Activated naive CD4-positive, alpha-beta T cell treated with anti-CD3 and anti-CD28 coated beads, Interleukin-2, amount 50 U/mL, for 24 hours (primary cell): ENCODE results near the gene KEAP1.
"Not testable (repeated sequence)": the region's sequence is repeated elsewhere in the genome, so short reads cannot be mapped to it uniquely, and the experiment has no call there.

ENCODE experiments used
- H3K27ac Mint-ChIP-seq: one replicate; pipeline ENCODE4 v1.8.0; 2021; ENCODE audit warnings: mild to moderate bottlenecking, mixed read lengths
- H3K27me3 Mint-ChIP-seq: one replicate; pipeline ENCODE4 v1.8.0; 2021; ENCODE audit warnings: mixed read lengths
- H3K36me3 Mint-ChIP-seq: one replicate; pipeline ENCODE4 v1.8.0; 2021; ENCODE audit warnings: mixed read lengths
- H3K4me1 Mint-ChIP-seq: one replicate; pipeline ENCODE4 v1.8.0; 2021; ENCODE audit warnings: mixed read lengths
- H3K4me3 Mint-ChIP-seq: one replicate; pipeline ENCODE4 v1.8.0; 2021; ENCODE audit warnings: mild to moderate bottlenecking, mixed read lengths
- H3K9me3 Mint-ChIP-seq: one replicate; pipeline ENCODE4 v1.8.0; 2021; ENCODE audit warnings: mixed read lengths

The KEAP1 gene

GRCh38 chr19:10503002-10503789, at the start of gene KEAP1:
KEAP1 (minus strand) TSS chr19:10503356; CDS start chr19:10500033, 3,323 bp downstream.
- Mint-ChIP-seq H3K27me3 (no peaks in the 10 kb centered on the region), H3K9me3 (no peaks in the 10 kb centered on the region), H3K4me3 (peak within 1 kb of the TSS; percentile 93), H3K27ac (peak within 1 kb of the TSS; percentile 98), H3K4me1 (peaks cover 39% of the 10 kb centered on the region), H3K36me3 (peaks cover 5% of the 10 kb centered on the region)

GRCh38 chr19:10552510-10553053, 49.4 kb upstream of the KEAP1 start:
- H3K27ac Mint-ChIP-seq: peak overlapping the region; percentile 35
- no peaks in the 10 kb centered on the region for H3K9me3 Mint-ChIP-seq
- peaks cover 5% of the 10 kb centered on the region for H3K36me3 Mint-ChIP-seq
- H3K27me3 Mint-ChIP-seq: no peaks in the 10 kb centered on the region
- peaks cover 51% of the 10 kb centered on the region for H3K4me1 Mint-ChIP-seq
- no peak overlapping the region for H3K4me3 Mint-ChIP-seq

GRCh38 chr19:10551698-10552301, 48.6 kb upstream of the KEAP1 start:
- Mint-ChIP-seq H3K4me1 (peaks cover 51% of the 10 kb centered on the region), H3K27ac (peak overlapping the region; percentile 46), H3K36me3 (peaks cover 5% of the 10 kb centered on the region), H3K27me3 (no peaks in the 10 kb centered on the region), H3K4me3 (no peak overlapping the region), H3K9me3 (no peaks in the 10 kb centered on the region)

GRCh38 chr19:10551006-10551405, 47.9 kb upstream of the KEAP1 start:
- H3K27ac Mint-ChIP-seq: peak overlapping the region; percentile 76
- not testable (repeated sequence) for H3K27me3 Mint-ChIP-seq, H3K9me3 Mint-ChIP-seq, H3K4me3 Mint-ChIP-seq, H3K36me3 Mint-ChIP-seq
- peaks cover 47% of the 10 kb centered on the region for H3K4me1 Mint-ChIP-seq

GRCh38 chr19:10550336-10550735, 47.2 kb upstream of the KEAP1 start:
- no peaks in the 10 kb centered on the region for H3K9me3 Mint-ChIP-seq
- H3K27ac Mint-ChIP-seq: no peak overlapping the region
- peaks cover 4% of the 10 kb centered on the region for H3K36me3 Mint-ChIP-seq
- no peaks in the 10 kb centered on the region for H3K27me3 Mint-ChIP-seq
- H3K4me3 Mint-ChIP-seq: no peak overlapping the region
- H3K4me1 Mint-ChIP-seq: peaks cover 42% of the 10 kb centered on the region

GRCh38 chr19:10549733-10550132, 46.6 kb upstream of the KEAP1 start:
- Mint-ChIP-seq H3K9me3 (no peaks in the 10 kb centered on the region), H3K4me1 (peaks cover 42% of the 10 kb centered on the region), H3K4me3 (no peak overlapping the region), H3K27ac (no peak overlapping the region), H3K36me3 (peaks cover 4% of the 10 kb centered on the region), H3K27me3 (no peaks in the 10 kb centered on the region)

GRCh38 chr19:10548746-10549276, 45.7 kb upstream of the KEAP1 start:
- Mint-ChIP-seq H3K4me3 (no peak overlapping the region), H3K27me3 (no peaks in the 10 kb centered on the region), H3K27ac (no peak overlapping the region), H3K36me3 (peaks cover 4% of the 10 kb centered on the region), H3K4me1 (peaks cover 37% of the 10 kb centered on the region), H3K9me3 (no peaks in the 10 kb centered on the region)

GRCh38 chr19:10546817-10547216, 43.7 kb upstream of the KEAP1 start:
- H3K27me3 Mint-ChIP-seq: no peaks in the 10 kb centered on the region
- no peaks in the 10 kb centered on the region for H3K9me3 Mint-ChIP-seq
- no peak overlapping the region for H3K4me3 Mint-ChIP-seq
- H3K4me1 Mint-ChIP-seq: peaks cover 24% of the 10 kb centered on the region
- no peak overlapping the region for H3K27ac Mint-ChIP-seq
- peaks cover 4% of the 10 kb centered on the region for H3K36me3 Mint-ChIP-seq

- no peaks in the 10 kb centered on the region for H3K9me3 Mint-ChIP-seq
- peaks cover 20% of the 10 kb centered on the region for H3K4me1 Mint-ChIP-seq
- peak overlapping the region; percentile 90 for H3K4me3 Mint-ChIP-seq
- peak overlapping the region; percentile 85 for H3K27ac Mint-ChIP-seq
- H3K27me3 Mint-ChIP-seq: no peaks in the 10 kb centered on the region
- H3K36me3 Mint-ChIP-seq: no peaks in the 10 kb centered on the region
Measured at GRCh38 chr19:10544753-10545251, 41.6 kb upstream of the KEAP1 start.

GRCh38 chr19:10544242-10544752, 41.1 kb upstream of the KEAP1 start:
- H3K27me3 Mint-ChIP-seq: no peaks in the 10 kb centered on the region
- H3K36me3 Mint-ChIP-seq: no peaks in the 10 kb centered on the region
- H3K9me3 Mint-ChIP-seq: no peaks in the 10 kb centered on the region
- peak overlapping the region; percentile 90 for H3K4me3 Mint-ChIP-seq
- peak overlapping the region; percentile 85 for H3K27ac Mint-ChIP-seq
- peaks cover 20% of the 10 kb centered on the region for H3K4me1 Mint-ChIP-seq

GRCh38 chr19:10543420-10544241, 40.5 kb upstream of the KEAP1 start, which contains the start of gene ATG4D:
ATG4D (plus strand) TSS chr19:10543904; CDS start chr19:10544091, 187 bp downstream.
- Mint-ChIP-seq H3K4me3 (peak within 1 kb of the TSS; percentile 90), H3K27ac (peak within 1 kb of the TSS; percentile 85), H3K27me3 (peaks cover 2% of the 10 kb centered on the region), H3K9me3 (no peaks in the 10 kb centered on the region), H3K36me3 (no peaks in the 10 kb centered on the region), H3K4me1 (peaks cover 20% of the 10 kb centered on the region)

GRCh38 chr19:10543059-10543419, 39.9 kb upstream of the KEAP1 start:
- Mint-ChIP-seq H3K27ac (peak overlapping the region; percentile 12), H3K4me1 (peaks cover 20% of the 10 kb centered on the region), H3K27me3 (peaks cover 3% of the 10 kb centered on the region), H3K9me3 (no peaks in the 10 kb centered on the region), H3K36me3 (no peaks in the 10 kb centered on the region), H3K4me3 (peak overlapping the region; percentile 76)

GRCh38 chr19:10539016-10539415, 35.9 kb upstream of the KEAP1 start:
- not testable (repeated sequence) for H3K27me3 Mint-ChIP-seq, H3K4me3 Mint-ChIP-seq, H3K9me3 Mint-ChIP-seq, H3K36me3 Mint-ChIP-seq, H3K27ac Mint-ChIP-seq
- H3K4me1 Mint-ChIP-seq: peaks cover 11% of the 10 kb centered on the region

GRCh38 chr19:10538204-10538983, 35.2 kb upstream of the KEAP1 start:
- H3K4me1 Mint-ChIP-seq: peaks cover 10% of the 10 kb centered on the region
- no peaks in the 10 kb centered on the region for H3K9me3 Mint-ChIP-seq
- H3K4me3 Mint-ChIP-seq: no peak overlapping the region
- H3K36me3 Mint-ChIP-seq: no peaks in the 10 kb centered on the region
- no peak overlapping the region for H3K27ac Mint-ChIP-seq
- peaks cover 6% of the 10 kb centered on the region for H3K27me3 Mint-ChIP-seq
